ENCODE measurements around the gene CDKAL1. TPM values are rescaled to one million over a fixed set of nuclear protein-coding genes. Genes with fewer than 3 reads are reported as not detected.

The CDKAL1 gene
- total RNA-seq, 4 donors from 2014 or later = 10.3 to 11.2 (median 10.5) TPM

DNA sequence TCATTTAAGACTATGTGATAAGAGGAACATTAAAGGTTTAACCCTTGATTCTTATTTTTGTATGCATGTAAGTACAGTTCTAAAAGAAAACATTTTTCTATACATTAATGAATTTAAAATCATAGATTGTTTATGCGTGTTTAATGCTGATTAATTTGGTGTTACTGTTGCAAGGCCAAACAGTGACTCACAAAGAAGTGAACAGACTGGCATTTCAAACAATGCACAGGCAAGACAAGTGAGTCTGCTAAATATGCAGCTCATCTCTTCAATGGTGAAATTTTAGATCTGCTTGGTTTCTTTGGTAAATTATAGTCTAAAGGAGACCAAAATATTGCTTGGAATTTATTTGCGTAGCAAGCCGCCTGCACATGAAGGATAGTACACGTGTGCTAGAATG, 641.9 kb downstream of the CDKAL1 start:
- H3K9me3 ChIP-seq = peaks cover 0 to 6% (median 2%) of the 10 kb centered on the region in 4 donors
- 96% methylated on average over 4 of the region's 4 CpGs for WGBS

DNA sequence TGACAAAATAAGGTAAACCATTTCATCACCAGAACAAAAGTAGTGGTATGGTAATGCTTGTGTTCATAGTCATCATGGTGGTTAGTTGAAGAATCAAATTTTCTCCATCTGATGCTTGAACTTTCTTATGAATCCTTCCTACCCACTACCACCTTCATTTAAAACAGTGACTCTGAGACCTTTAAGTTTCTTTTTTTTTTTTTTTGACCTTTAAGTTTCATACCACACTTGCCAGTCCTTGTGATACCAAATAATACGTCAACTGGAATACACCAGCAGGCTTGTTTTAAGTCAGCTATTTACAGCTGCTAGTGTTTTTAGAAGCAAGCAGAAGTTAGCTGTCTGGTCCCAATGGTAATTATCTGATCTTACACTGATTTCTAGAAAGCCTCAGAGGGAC, 645.9 kb downstream of the CDKAL1 start:
- TF ChIP-seq EP300 (IDR thresholded peaks at IDR 0.05) (no peak), POLR2AphosphoS5 (IDR thresholded peaks at IDR 0.05) (no peak), CTCF (IDR thresholded peaks at IDR 0.05) (no peak), POLR2A (IDR thresholded peaks at IDR 0.05; ENCODE audit: low read depth) (no peak)
- H3K4me1 ChIP-seq = peaks cover 0 to 6% (median 2%) of the 10 kb centered on the region in 4 donors
- no peak for DNase-seq (ENCODE audit: extremely low spot score)
- H3K27me3 ChIP-seq = no peaks in the 10 kb centered on the region
- intact Hi-C loops (cut with DNase I) = no loop called here
- no peak overlapping the region for H3K27ac ChIP-seq (replicated peaks in 1 of 4)
- no peaks in the 10 kb centered on the region for H3K36me3 ChIP-seq
- H3K4me3 ChIP-seq = no peak overlapping the region
- H3K9me3 ChIP-seq = peaks cover 0 to 7% (median 2%) of the 10 kb centered on the region in 4 donors
- WGBS = 96% methylated on average over 1 of the region's 1 CpG

More for the DNA sequence above, 641.9 kb downstream of the CDKAL1 start:
- intact Hi-C loops (cut with DNase I) = no loop called here
- Histone ChIP-seq H3K27me3 (no peaks in the 10 kb centered on the region), H3K27ac (replicated peaks in 1 of 4) (no peak overlapping the region), H3K4me1 (no peaks in the 10 kb centered on the region), H3K4me3 (no peak overlapping the region), H3K36me3 (no peaks in the 10 kb centered on the region)
- TF ChIP-seq POLR2AphosphoS5 (IDR thresholded peaks at IDR 0.05) (no peak), EP300 (IDR thresholded peaks at IDR 0.05) (no peak), POLR2A (IDR thresholded peaks at IDR 0.05; ENCODE audit: low read depth) (no peak), CTCF (IDR thresholded peaks at IDR 0.05) (no peak)
- DNase-seq (ENCODE audit: extremely low spot score) = no peak

GRCh38 chr6:21180800-21181337, 646.6 kb downstream of the CDKAL1 start:
- TF ChIP-seq CTCF (IDR thresholded peaks at IDR 0.05) (no peak), POLR2AphosphoS5 (IDR thresholded peaks at IDR 0.05) (no peak), EP300 (IDR thresholded peaks at IDR 0.05) (no peak), POLR2A (IDR thresholded peaks at IDR 0.05; ENCODE audit: low read depth) (no peak)
- intact Hi-C loops (cut with DNase I) = no loop called here
- H3K27ac ChIP-seq (replicated peaks in 1 of 4) = no peak overlapping the region
- WGBS = 100% methylated on average over 4 of the region's 4 CpGs
- no peak overlapping the region for H3K4me3 ChIP-seq
- no peaks in the 10 kb centered on the region for H3K36me3 ChIP-seq
- peaks cover 0 to 6% (median 2%) of the 10 kb centered on the region in 4 donors for H3K4me1 ChIP-seq
- no peaks in the 10 kb centered on the region for H3K27me3 ChIP-seq
- DNase-seq (ENCODE audit: extremely low spot score) = no peak
- peaks cover 0 to 7% (median 2%) of the 10 kb centered on the region in 4 donors for H3K9me3 ChIP-seq

GRCh38 chr6:21181866-21182265, 647.6 kb downstream of the CDKAL1 start:
- intact Hi-C loops (cut with DNase I) = no loop called here
- no peak for DNase-seq (ENCODE audit: extremely low spot score)
- TF ChIP-seq CTCF (IDR thresholded peaks at IDR 0.05) = no peak
- TF ChIP-seq EP300 (IDR thresholded peaks at IDR 0.05) = no peak
- no peak for TF ChIP-seq POLR2A (IDR thresholded peaks at IDR 0.05; ENCODE audit: low read depth)
- no peak for TF ChIP-seq POLR2AphosphoS5 (IDR thresholded peaks at IDR 0.05)
- Histone ChIP-seq H3K27me3 (no peaks in the 10 kb centered on the region), H3K36me3 (no peaks in the 10 kb centered on the region), H3K27ac (replicated peaks in 1 of 4) (no peak overlapping the region), H3K9me3 (peaks cover 0 to 7% (median 2%) of the 10 kb centered on the region in 4 donors), H3K4me1 (peaks cover 0 to 6% (median 2%) of the 10 kb centered on the region in 4 donors), H3K4me3 (no peak overlapping the region)
- 100% methylated on average over 1 of the region's 1 CpG for WGBS

GRCh38 chr6:21182589-21182988, 648.3 kb downstream of the CDKAL1 start:
- Histone ChIP-seq H3K4me3 (no peak overlapping the region), H3K36me3 (no peaks in the 10 kb centered on the region), H3K27me3 (no peaks in the 10 kb centered on the region), H3K27ac (replicated peaks in 1 of 4) (no peak overlapping the region), H3K9me3 (peaks cover 0 to 7% (median 2%) of the 10 kb centered on the region in 4 donors), H3K4me1 (peaks cover 0 to 11% (median 2%) of the 10 kb centered on the region in 4 donors)
- intact Hi-C loops (cut with DNase I) = no loop called here
- no peak for TF ChIP-seq POLR2A (IDR thresholded peaks at IDR 0.05; ENCODE audit: low read depth)
- no peak for TF ChIP-seq CTCF (IDR thresholded peaks at IDR 0.05)
- no peak for TF ChIP-seq POLR2AphosphoS5 (IDR thresholded peaks at IDR 0.05)
- TF ChIP-seq EP300 (IDR thresholded peaks at IDR 0.05) = no peak
- DNase-seq (ENCODE audit: extremely low spot score) = no peak

Data from esophagus muscularis mucosa (tissue), 4 donors.